ENCODE measurements around the gene AK4. TPM values are rescaled to one million over a fixed set of nuclear protein-coding genes. Genes with fewer than 3 reads are reported as not detected.

The AK4 gene
- polyA plus RNA-seq, 3 donors: 4.3 to 9.9 (median 6.7) TPM

GRCh38 chr1:65276197-65276939 is 128.4 kb downstream of the AK4 start:
- Mint-ChIP-seq H3K4me3 (no peak overlapping the region), H3K27ac (no peak overlapping the region), H3K36me3 (no peaks in the 10 kb centered on the region), H3K27me3 (ENCODE audit: low read depth in 3 of 3) (peaks cover 0 to 3% (median 0%) of the 10 kb centered on the region in 3 donors), H3K4me1 (no peaks in the 10 kb centered on the region), H3K9me3 (no peaks in the 10 kb centered on the region)
- no peak for TF ChIP-seq CTCF (IDR thresholded peaks at IDR 0.05)
- H3K4me2 ChIP-seq (replicated peaks; ENCODE audit: extremely low read depth, low read length, poor library complexity, severe bottlenecking): no peak overlapping the region
- H3K9me3 ChIP-seq (replicated peaks in 1 of 2; ENCODE audit: control insufficient read depth in 1 of 2, insufficient read depth in 1 of 2, low read length in 2 of 2): no peaks in the 10 kb centered on the region
- no peak overlapping the region for H2AFZ ChIP-seq (ENCODE audit: insufficient read depth, low read depth, low read length, poor library complexity, severe bottlenecking)
- H3K27me3 ChIP-seq (ENCODE audit: control insufficient read depth in 2 of 2, insufficient read depth in 2 of 2, low read length in 2 of 2): no peaks in the 10 kb centered on the region
- WGBS (ENCODE audit: insufficient coverage): no CpG with 5 or more reads among the region's 1 CpG
- H3K36me3 ChIP-seq (replicated peaks in 1 of 2; ENCODE audit: control insufficient read depth in 1 of 2, insufficient read depth in 2 of 2, low read length in 2 of 2): no peaks in the 10 kb centered on the region
- H3K79me2 ChIP-seq (ENCODE audit: insufficient read depth, low read length): no peaks in the 10 kb centered on the region
- intact Hi-C loops (cut with micrococcal nuclease): no loop called here
- H3K9ac ChIP-seq (ENCODE audit: insufficient read depth, low read length, poor library complexity, severe bottlenecking): no peak overlapping the region
- H3K27ac ChIP-seq (ENCODE audit: low read depth in 1 of 2, low read length in 2 of 2): no peak overlapping the region
- no peaks in the 10 kb centered on the region for H4K20me1 ChIP-seq (ENCODE audit: insufficient read depth, low read length)
- H3K4me1 ChIP-seq (ENCODE audit: control insufficient read depth in 1 of 2, insufficient read depth in 2 of 2, low read length in 2 of 2): no peaks in the 10 kb centered on the region
- H3K4me3 ChIP-seq (replicated peaks in 1 of 3; ENCODE audit: low read depth in 2 of 3, low read length in 3 of 3): no peak overlapping the region
- no peak for DNase-seq

DNA sequence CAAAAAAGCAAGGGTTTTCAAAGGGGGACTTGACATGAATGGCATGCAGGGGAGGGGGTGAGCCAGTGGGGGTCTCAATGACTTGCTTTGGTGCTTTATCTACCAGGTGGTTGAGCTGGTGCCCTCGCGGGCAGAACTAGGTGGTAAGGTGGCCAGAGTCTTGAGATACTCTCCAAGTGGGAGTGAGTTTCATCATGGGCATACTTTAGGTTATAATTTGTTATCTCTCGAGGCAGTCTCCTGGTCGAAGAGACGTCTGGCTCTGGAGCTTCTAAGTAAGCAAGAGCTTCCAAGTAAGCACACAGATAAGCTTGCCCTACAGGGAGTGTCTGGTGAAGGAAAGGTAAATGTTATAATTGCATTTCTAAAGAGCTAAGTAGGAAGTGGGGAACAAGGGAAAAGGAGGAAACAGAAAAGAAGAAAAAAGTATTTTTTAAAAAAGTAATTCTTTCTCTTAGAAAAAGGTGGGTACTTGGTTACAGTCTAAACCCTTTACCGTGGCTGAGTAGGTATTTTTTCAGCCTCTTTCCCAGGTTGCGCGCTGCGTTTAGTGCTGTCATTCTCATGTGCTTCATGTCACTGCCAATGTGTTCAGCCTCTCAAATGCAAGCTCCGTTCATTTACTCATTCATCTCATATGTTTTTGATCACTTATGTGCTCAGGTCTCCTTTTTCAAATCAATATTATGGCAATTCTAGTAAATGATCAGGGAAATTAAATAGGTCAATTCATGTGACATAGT is 129.8 kb downstream of the AK4 start:
- H3K79me2 ChIP-seq (ENCODE audit: insufficient read depth, low read length): no peaks in the 10 kb centered on the region
- H3K9ac ChIP-seq (ENCODE audit: insufficient read depth, low read length, poor library complexity, severe bottlenecking): no peak overlapping the region
- 83% methylated on average over 6 of the region's 10 CpGs for WGBS (ENCODE audit: insufficient coverage)
- H3K27ac Mint-ChIP-seq: no peak overlapping the region
- no peak for DNase-seq
- no peaks in the 10 kb centered on the region for H3K36me3 Mint-ChIP-seq
- no peaks in the 10 kb centered on the region for H3K27me3 ChIP-seq (ENCODE audit: control insufficient read depth in 2 of 2, insufficient read depth in 2 of 2, low read length in 2 of 2)
- no peaks in the 10 kb centered on the region for H4K20me1 ChIP-seq (ENCODE audit: insufficient read depth, low read length)
- H3K9me3 Mint-ChIP-seq: no peaks in the 10 kb centered on the region
- H3K9me3 ChIP-seq (replicated peaks in 1 of 2; ENCODE audit: control insufficient read depth in 1 of 2, insufficient read depth in 1 of 2, low read length in 2 of 2): no peaks in the 10 kb centered on the region
- no peak overlapping the region for H2AFZ ChIP-seq (ENCODE audit: insufficient read depth, low read depth, low read length, poor library complexity, severe bottlenecking)
- no peak overlapping the region for H3K27ac ChIP-seq (ENCODE audit: low read depth in 1 of 2, low read length in 2 of 2)
- H3K4me1 Mint-ChIP-seq: no peaks in the 10 kb centered on the region
- TF ChIP-seq CTCF (IDR thresholded peaks at IDR 0.05): no peak
- no peak overlapping the region for H3K4me3 ChIP-seq (replicated peaks in 1 of 3; ENCODE audit: low read depth in 2 of 3, low read length in 3 of 3)
- peaks cover 0 to 3% (median 0%) of the 10 kb centered on the region in 3 donors for H3K27me3 Mint-ChIP-seq (ENCODE audit: low read depth in 3 of 3)
- H3K4me2 ChIP-seq (replicated peaks; ENCODE audit: extremely low read depth, low read length, poor library complexity, severe bottlenecking): no peak overlapping the region
- intact Hi-C loops (cut with micrococcal nuclease): no loop called here
- no peak overlapping the region for H3K4me3 Mint-ChIP-seq
- no peaks in the 10 kb centered on the region for H3K4me1 ChIP-seq (ENCODE audit: control insufficient read depth in 1 of 2, insufficient read depth in 2 of 2, low read length in 2 of 2)
- no peaks in the 10 kb centered on the region for H3K36me3 ChIP-seq (replicated peaks in 1 of 2; ENCODE audit: control insufficient read depth in 1 of 2, insufficient read depth in 2 of 2, low read length in 2 of 2)

Data from CD14-positive monocyte (primary cell).